HCT116 (cell line): ENCODE results near the gene RANGAP1. TPM values are rescaled to one million over a fixed set of nuclear protein-coding genes. Genes with fewer than 3 reads are reported as not detected.

Experiments
- ATAC-seq: fragments of 200-7000 bp; cut with Tn5 transposase; 2 replicates; pipeline ENCODE4 v1.9.1; 2020; ENCODE audit warnings: mild to moderate bottlenecking, moderate library complexity
- BruUV-seq: library from RNA; stranded (reverse); fragments of 400-500 nt; replicated peaks from 2 replicates; lab custom pipeline; 2021; lab: Mats Ljungman, UMichigan
- CTCF ChIA-PET: fragments of 300-600 bp; sonication (Branson Sonifier 250); formaldehyde crosslinking; loops from one replicate; lab custom pipeline; 2021; ENCODE audit warnings: antibody characterized with exemption; lab: Charles Lee
- POLR2A ChIA-PET: fragments of 300-600, 350-600 bp; sonication (Branson Sonifier 250); formaldehyde crosslinking; loops from one replicate; lab custom pipeline; 2021; ENCODE audit warnings: antibody characterized with exemption; lab: Charles Lee
- RAD21 ChIA-PET, 2 experiments: fragments of 300-600 bp; sonication (Branson Sonifier 250); formaldehyde crosslinking; loops; one replicate each; lab custom pipeline; 2023; ENCODE audit warnings: low total read pairs in 2 of 2; ENCODE audit not compliant: uncharacterized antibody in 2 of 2, unreplicated experiment in 2 of 2, low non-redundant PET in 1 of 2; lab: Charles Lee
- DNase-seq: peaks from one replicate; pipeline ENCODE4 v3.0.0-alpha.2; 2010; ENCODE audit warnings: low read depth, low spot score
- H2AFZ ChIP-seq: fragments of 200-600 bp; shearing (Covaris generic), sonication (generic); 2 replicates; pipeline ENCODE4 v1.6.1; 2017; ENCODE audit warnings: low read depth, mixed run types, mixed read lengths, antibody characterized with exemption, low read length; ENCODE audit not compliant: poor library complexity, severe bottlenecking
- H3K27ac ChIP-seq: 2 replicates; pipeline ENCODE4 v1.5.1; 2012; ENCODE audit warnings: low read depth, low read length
- H3K27me3 ChIP-seq: fragments of 200-600 bp; sonication (generic); 2 replicates; pipeline ENCODE4 v1.6.1; 2016; ENCODE audit warnings: mixed run types, low read length, mixed read lengths; ENCODE audit not compliant: insufficient read depth
- H3K36me3 ChIP-seq, 2 experiments: fragments of 200-500 bp in 1 of 2; fragments of 200-600 bp in 1 of 2; sonication (Bioruptor generic) in 1 of 2; sonication (generic) in 1 of 2; 2 replicates each; pipeline versions ENCODE4 v1.5.1 to v1.6.1; 2014 to 2016; ENCODE audit warnings: low read length in 2 of 2, inconsistent platforms in 1 of 2, mixed read lengths in 1 of 2, mixed run types in 1 of 2; ENCODE audit not compliant: insufficient read depth in 2 of 2, control insufficient read depth in 1 of 2
- H3K4me1 ChIP-seq, 2 experiments: fragments of 200-600 bp in 1 of 2; sonication (generic) in 1 of 2; 2 replicates each; pipeline versions ENCODE4 v1.5.1 to v1.6.1; 2012 to 2017; ENCODE audit warnings: low read length in 2 of 2, inconsistent platforms in 1 of 2, mild to moderate bottlenecking in 1 of 2, mixed read lengths in 1 of 2, mixed run types in 1 of 2, moderate library complexity in 1 of 2; ENCODE audit not compliant: insufficient read depth in 2 of 2, control insufficient read depth in 1 of 2
- H3K4me2 ChIP-seq: fragments of 200-600 bp; sonication (generic); 2 replicates; pipeline ENCODE4 v1.6.1; 2017; ENCODE audit warnings: mixed run types, low read length, mixed read lengths
- H3K4me3 ChIP-seq, 2 experiments: fragments of 200-600 bp in 1 of 2; sonication (generic) in 1 of 2; replicated peaks in 1 of 2; 2 replicates each; pipeline ENCODE4 v1.5.1; 2011 to 2016; ENCODE audit warnings: low read length in 2 of 2, control low read depth in 1 of 2, low read depth in 1 of 2, mild to moderate bottlenecking in 1 of 2, mixed read lengths in 1 of 2, mixed run types in 1 of 2
- H3K79me2 ChIP-seq: fragments of 200-600 bp; sonication (generic); 2 replicates; pipeline ENCODE4 v1.6.1; 2017; ENCODE audit warnings: mild to moderate bottlenecking, mixed run types, low read length, moderate library complexity, mixed read lengths; ENCODE audit not compliant: insufficient read depth
- H3K9ac ChIP-seq: fragments of 200-600 bp; sonication (generic); 2 replicates; pipeline ENCODE4 v1.6.1; 2016; ENCODE audit warnings: low read length, mixed read lengths
- H3K9me2 ChIP-seq: fragments of 200-600 bp; sonication (generic), shearing (Covaris generic); 2 replicates; pipeline ENCODE4 v1.6.1; 2017; ENCODE audit warnings: mixed run types, mild to moderate bottlenecking, moderate library complexity; ENCODE audit not compliant: insufficient read depth
- H3K9me3 ChIP-seq, 2 experiments: fragments of 200-500 bp in 1 of 2; fragments of 200-600 bp in 1 of 2; sonication (Bioruptor generic) in 1 of 2; sonication (generic) in 1 of 2; 2 replicates each; pipeline ENCODE4 v1.6.1; 2014 to 2017; ENCODE audit warnings: low read length in 2 of 2, mixed read lengths in 2 of 2, inconsistent platforms in 1 of 2, low read depth in 1 of 2, mild to moderate bottlenecking in 1 of 2, mixed run types in 1 of 2, moderate library complexity in 1 of 2; ENCODE audit not compliant: control insufficient read depth in 1 of 2, insufficient read depth in 1 of 2
- H4K20me1 ChIP-seq: fragments of 200-600 bp; sonication (generic), shearing (Covaris generic); 2 replicates; pipeline ENCODE4 v1.6.1; 2017; ENCODE audit warnings: mixed run types, mild to moderate bottlenecking, moderate library complexity; ENCODE audit not compliant: insufficient read depth
- ATF3 ChIP-seq: IDR thresholded peaks from 2 replicates; pipeline ENCODE4 v1.6.1; 2012
- CBX3 ChIP-seq: IDR thresholded peaks from 2 replicates; pipeline ENCODE4 v1.6.1; 2012; ENCODE audit warnings: low read depth
- CEBPB ChIP-seq: IDR thresholded peaks from 2 replicates; pipeline ENCODE4 v1.6.1; 2012; ENCODE audit warnings: low read depth
- EGR1 ChIP-seq: IDR thresholded peaks from 2 replicates; pipeline ENCODE4 v1.6.1; 2012; ENCODE audit warnings: low read depth
- ELF1 ChIP-seq: IDR thresholded peaks from 2 replicates; pipeline ENCODE4 v1.6.1; 2012; ENCODE audit warnings: low read depth, borderline replicate concordance
- EZH2 ChIP-seq: fragments of 200-600 bp; sonication (generic); IDR thresholded peaks from 2 replicates; pipeline ENCODE4 v1.6.1; 2017; ENCODE audit warnings: antibody characterized with exemption, mixed run types
- EZH2phosphoT487 ChIP-seq: fragments of 200-600 bp; IDR thresholded peaks from 2 replicates; pipeline ENCODE4 v1.6.1; 2018; ENCODE audit warnings: antibody characterized with exemption, borderline replicate concordance
- FOSL1 ChIP-seq: IDR thresholded peaks from 2 replicates; pipeline ENCODE4 v1.6.1; 2012; ENCODE audit warnings: low read depth
- JUND ChIP-seq: IDR thresholded peaks from 2 replicates; pipeline ENCODE4 v1.6.1; 2012
- POLR2A ChIP-seq: IDR thresholded peaks from 2 replicates; pipeline ENCODE4 v1.7.0; 2011; ENCODE audit warnings: borderline replicate concordance; ENCODE audit not compliant: insufficient read depth, insufficient read length; ENCODE audit errors: extremely low read depth
- POLR2AphosphoS5 ChIP-seq: IDR thresholded peaks from 2 replicates; pipeline ENCODE4 v1.6.1; 2011; ENCODE audit warnings: mild to moderate bottlenecking, low read depth, low read length, moderate library complexity
- SRF ChIP-seq: IDR thresholded peaks from 2 replicates; pipeline ENCODE4 v1.6.1; 2012; ENCODE audit warnings: low read depth
- TCF7L2 ChIP-seq: IDR thresholded peaks from 2 replicates; pipeline ENCODE4 v1.7.0; 2011; ENCODE audit warnings: borderline replicate concordance, inconsistent platforms; ENCODE audit not compliant: insufficient read depth, insufficient read length; ENCODE audit errors: extremely low read depth
- YY1 ChIP-seq: IDR thresholded peaks from 2 replicates; pipeline ENCODE4 v1.6.1; 2011; ENCODE audit warnings: low read length, low read depth, moderate library complexity, mild to moderate bottlenecking; ENCODE audit not compliant: insufficient replicate concordance; ENCODE audit errors: extremely low read depth
- ZNF274 ChIP-seq: fragments of 200-500 bp; sonication (Bioruptor generic); IDR thresholded peaks from 2 replicates; pipeline ENCODE4 v1.6.1; 2014; ENCODE audit warnings: mild to moderate bottlenecking, low read depth, low read length, inconsistent platforms
- intact Hi-C: fragments of 100-400 bp; cut with micrococcal nuclease; formaldehyde crosslinking; loops from 2 replicates; pipeline ENCODE4 v1.10.0; 2022
- total RNA-seq: library from RNA; stranded (reverse); gene quantifications from one replicate; pipeline ENCODE4 v1.2.1, GENCODE V29; 2021; ENCODE audit not compliant: unreplicated experiment

Gene RANGAP1
- total RNA-seq, 1 experiment from 2014 or later: 121 TPM

GRCh38 chr22:41257696-41258095 is 28.3 kb downstream of the RANGAP1 start:
- H3K4me2 ChIP-seq: no peak overlapping the region
- intact Hi-C loops: no loop called here
- POLR2A ChIA-PET: interaction anchor here (0.5 to 0.6 kb wide), 2 partner anchors 10 to 148 kb away, joined by 3 to 4 read pairs; no protein-coding TSS in a partner anchor
- H3K4me1 ChIP-seq: no peaks in the 10 kb centered on the region
- DNase-seq (no peak), ATAC-seq (no peak)
- H3K9ac ChIP-seq: no peak overlapping the region
- no peak overlapping the region for H3K4me3 ChIP-seq
- H2AFZ ChIP-seq: no peak overlapping the region
- H3K27ac ChIP-seq: no peak overlapping the region; the same call in 1 of the 2 replicates
- H3K9me2 ChIP-seq: no peaks in the 10 kb centered on the region
- no TSS peak for BruUV-seq
- H4K20me1 ChIP-seq: no peaks in the 10 kb centered on the region
- H3K27me3 ChIP-seq: no peaks in the 10 kb centered on the region
- H3K79me2 ChIP-seq: peaks cover 39% of the 10 kb centered on the region; the same call in 1 of the 2 replicates
- no peak for TF ChIP-seq ATF3
- TF ChIP-seq ZNF274: no peak
- no peak for TF ChIP-seq FOSL1
- TF ChIP-seq CBX3: no peak
- no peak for TF ChIP-seq TCF7L2
- no peak for TF ChIP-seq EZH2phosphoT487
- no peak for TF ChIP-seq ELF1
- TF ChIP-seq YY1: no peak
- TF ChIP-seq POLR2AphosphoS5: no peak
- no peak for TF ChIP-seq CEBPB
- TF ChIP-seq SRF: no peak
- TF ChIP-seq JUND: no peak
- no peak for TF ChIP-seq EGR1
- TF ChIP-seq EZH2: no peak
- TF ChIP-seq POLR2A: no peak
- peaks cover 68 to 72% of the 10 kb centered on the region in 2 experiments for H3K36me3 ChIP-seq
- H3K9me3 ChIP-seq: no peaks in the 10 kb centered on the region
- RAD21 ChIA-PET: no interaction called here
- CTCF ChIA-PET: no interaction called here
